HepG2 (cell line): Measurements from ENCODE around the gene SERHL2. TPM values are rescaled to one million over a fixed set of nuclear protein-coding genes. Genes with fewer than 3 reads are reported as not detected.

Experiments
- ARID5B ChIP-seq: IDR thresholded peaks from 2 replicates; pipeline ENCODE4 v1.4.0; 2020; ENCODE audit warnings: mild to moderate bottlenecking, missing genetic modification reagents
- ATF6 ChIP-seq: sonication (generic); formaldehyde crosslinking; conservative IDR thresholded peaks from 2 replicates; pipeline ENCODE4 v1.4.0; 2020; ENCODE audit warnings: missing genetic modification reagents
- E2F2 ChIP-seq: sonication (generic); formaldehyde crosslinking; IDR thresholded peaks from 2 replicates; pipeline ENCODE4 v1.4.0; 2020; ENCODE audit warnings: missing genetic modification reagents, borderline replicate concordance
- ELK4 ChIP-seq: sonication (generic); formaldehyde crosslinking; IDR thresholded peaks from 2 replicates; pipeline ENCODE4 v1.9.0; 2021; ENCODE audit warnings: missing genetic modification reagents, borderline replicate concordance
- FOXK1 ChIP-seq: sonication (generic); formaldehyde crosslinking; IDR thresholded peaks from 2 replicates; pipeline ENCODE4 v1.4.0; 2020; ENCODE audit warnings: low read depth, missing genetic modification reagents, borderline replicate concordance
- FOXP4 ChIP-seq: sonication (generic); formaldehyde crosslinking; IDR thresholded peaks from 2 replicates; pipeline ENCODE4 v1.4.0; 2020; ENCODE audit warnings: missing genetic modification reagents
- KMT2A ChIP-seq: sonication (generic); formaldehyde crosslinking; IDR thresholded peaks from 2 replicates; pipeline ENCODE4 v1.4.0; 2020; ENCODE audit warnings: missing genetic modification reagents
- NCOA1 ChIP-seq: sonication (generic); formaldehyde crosslinking; IDR thresholded peaks from 2 replicates; pipeline ENCODE4 v1.9.0; 2021; ENCODE audit warnings: missing genetic modification reagents
- NFYC ChIP-seq: IDR thresholded peaks from 2 replicates; pipeline ENCODE4 v1.6.1; 2016; ENCODE audit warnings: missing genetic modification reagents, missing compliant biosample characterization
- PHF5A ChIP-seq: IDR thresholded peaks from one replicate; pipeline ENCODE4 v1.6.1; 2018; ENCODE audit warnings: low read depth, missing genetic modification reagents; ENCODE audit not compliant: unreplicated experiment
- RXRB ChIP-seq: IDR thresholded peaks from 2 replicates; pipeline ENCODE4 v1.6.1; 2016; ENCODE audit warnings: borderline replicate concordance, missing genetic modification reagents, missing compliant biosample characterization
- SALL1 ChIP-seq: sonication (generic); formaldehyde crosslinking; IDR thresholded peaks from 2 replicates; pipeline ENCODE4 v1.8.0; 2022; ENCODE audit warnings: mild to moderate bottlenecking, missing genetic modification reagents
- SOX5 ChIP-seq: IDR thresholded peaks from 2 replicates; pipeline ENCODE4 v1.6.1; 2016; ENCODE audit warnings: borderline replicate concordance
- TEAD3 ChIP-seq: optimal IDR thresholded peaks from 2 replicates; pipeline ENCODE3; 2016; ENCODE audit warnings: borderline replicate concordance
- ZNF121 ChIP-seq: sonication (generic); formaldehyde crosslinking; IDR thresholded peaks from 2 replicates; pipeline ENCODE4 v1.5.0; 2020; ENCODE audit warnings: mild to moderate bottlenecking, missing genetic modification reagents
- ZNF18 ChIP-seq: sonication (generic); formaldehyde crosslinking; IDR thresholded peaks from 2 replicates; pipeline ENCODE4 v1.8.0; 2022; ENCODE audit warnings: mild to moderate bottlenecking, missing genetic modification reagents; ENCODE audit not compliant: insufficient replicate concordance
- polyA plus RNA-seq, 8 experiments: library from polyadenylated mRNA; depleted of rRNA in 3 of 8; stranded (reverse) in 7 of 8; unstranded in 1 of 8; fragments of >200 nt; fragmentation: Illumina TruSeq in 4 of 8; extraction: Trizol in 4 of 8; gene quantifications; 2 replicates each; pipeline versions ENCODE4 v1.2.1 to v1.2.3, GENCODE V29; 2011 to 2016; ENCODE audit warnings: low read depth in 4 of 8, missing spikeins in 1 of 8, mixed read lengths in 1 of 8; ENCODE audit not compliant: insufficient read depth in 1 of 8
- total RNA-seq, 5 experiments: library from RNA; depleted of rRNA; stranded (reverse); fragments of >200 nt; fragmentation: Illumina TruSeq; extraction: Trizol; gene quantifications; 2 replicates each; pipeline ENCODE4 v1.2.3, GENCODE V29; 2016; ENCODE audit warnings: low read depth in 1 of 5

The SERHL2 gene
- total and polyA plus RNA-seq, 2 of the 13 experiments (the other 11 are each of a cell fraction or from before 2014, with no cell fraction given): 1.0 to 1.8 TPM

GRCh38 chr22:42581762-42582716 lies 28.3 kb downstream of the SERHL2 start (continued):
- no peak for TF ChIP-seq ZNF18 (CRISPR knock-in tag)
- TF ChIP-seq KMT2A (CRISPR knock-in tag): peak; percentile 31; the same call in 1 of the 2 replicates
- no peak for TF ChIP-seq ELK4 (CRISPR knock-in tag)
- no peak for TF ChIP-seq ARID5B (CRISPR knock-in tag)
- TF ChIP-seq NCOA1 (CRISPR knock-in tag): no peak
- no peak for TF ChIP-seq FOXK1 (CRISPR knock-in tag)
- TF ChIP-seq ATF6 (CRISPR knock-in tag): no peak
- TF ChIP-seq E2F2: no peak
- no peak for TF ChIP-seq FOXP4
- TF ChIP-seq RXRB (CRISPR knock-in tag): no peak
- no peak for TF ChIP-seq TEAD3 (CRISPR knock-in tag)
- no peak for TF ChIP-seq SOX5 (CRISPR knock-in tag)
- TF ChIP-seq ZNF121 (CRISPR knock-in tag): no peak
- no peak for TF ChIP-seq PHF5A
- TF ChIP-seq SALL1 (CRISPR knock-in tag): peak; percentile 69
- no peak for TF ChIP-seq NFYC (CRISPR knock-in tag)
